ENCODE data around the gene DDIT3. TPM values are rescaled to one million over a fixed set of nuclear protein-coding genes. Genes with fewer than 3 reads are reported as not detected.
A peak's percentile ranks its signal among the peaks of the same experiment; 100 is the strongest.

Gene DDIT3
- total RNA-seq, 1 donor from 2014 or later = 15.0 TPM

- no peaks in the 10 kb centered on the region for H3K36me3 Mint-ChIP-seq (ENCODE audit: low read depth)
- TF ChIP-seq, protein P1, sequence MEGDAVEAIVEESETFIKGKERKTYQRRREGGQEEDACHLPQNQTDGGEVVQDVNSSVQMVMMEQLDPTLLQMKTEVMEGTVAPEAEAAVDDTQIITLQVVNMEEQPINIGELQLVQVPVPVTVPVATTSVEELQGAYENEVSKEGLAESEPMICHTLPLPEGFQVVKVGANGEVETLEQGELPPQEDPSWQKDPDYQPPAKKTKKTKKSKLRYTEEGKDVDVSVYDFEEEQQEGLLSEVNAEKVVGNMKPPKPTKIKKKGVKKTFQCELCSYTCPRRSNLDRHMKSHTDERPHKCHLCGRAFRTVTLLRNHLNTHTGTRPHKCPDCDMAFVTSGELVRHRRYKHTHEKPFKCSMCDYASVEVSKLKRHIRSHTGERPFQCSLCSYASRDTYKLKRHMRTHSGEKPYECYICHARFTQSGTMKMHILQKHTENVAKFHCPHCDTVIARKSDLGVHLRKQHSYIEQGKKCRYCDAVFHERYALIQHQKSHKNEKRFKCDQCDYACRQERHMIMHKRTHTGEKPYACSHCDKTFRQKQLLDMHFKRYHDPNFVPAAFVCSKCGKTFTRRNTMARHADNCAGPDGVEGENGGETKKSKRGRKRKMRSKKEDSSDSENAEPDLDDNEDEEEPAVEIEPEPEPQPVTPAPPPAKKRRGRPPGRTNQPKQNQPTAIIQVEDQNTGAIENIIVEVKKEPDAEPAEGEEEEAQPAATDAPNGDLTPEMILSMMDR (conservative IDR thresholded peaks at IDR 0.05) = no peak
- H3K4me3 Mint-ChIP-seq = peak overlapping the region; percentile 99
- H3K9me3 Mint-ChIP-seq = no peaks in the 10 kb centered on the region
- H3K27ac Mint-ChIP-seq (ENCODE audit: unreplicated experiment) = peak overlapping the region; percentile 99
- H3K4me1 Mint-ChIP-seq = peaks cover 33% of the 10 kb centered on the region
- DNase-seq (ENCODE audit: low read depth, low spot score) = no peak
- H3K27me3 Mint-ChIP-seq (ENCODE audit: low read depth) = peaks cover 38% of the 10 kb centered on the region
Measured at GRCh38 chr12:57545809-57546437, 25.6 kb upstream of the DDIT3 start.

GRCh38 chr12:57543581-57543980, 23.3 kb upstream of the DDIT3 start:
- peak overlapping the region; percentile 42 for H3K4me3 Mint-ChIP-seq
- peaks cover 33% of the 10 kb centered on the region for H3K4me1 Mint-ChIP-seq
- no peaks in the 10 kb centered on the region for H3K9me3 Mint-ChIP-seq
- TF ChIP-seq, protein P1 (conservative IDR thresholded peaks at IDR 0.05) = no peak
- H3K36me3 Mint-ChIP-seq (ENCODE audit: low read depth) = peaks cover 4% of the 10 kb centered on the region
- no peak overlapping the region for H3K27ac Mint-ChIP-seq (ENCODE audit: unreplicated experiment)
- DNase-seq (ENCODE audit: low read depth, low spot score) = no peak
- H3K27me3 Mint-ChIP-seq (ENCODE audit: low read depth) = peaks cover 15% of the 10 kb centered on the region

DNA sequence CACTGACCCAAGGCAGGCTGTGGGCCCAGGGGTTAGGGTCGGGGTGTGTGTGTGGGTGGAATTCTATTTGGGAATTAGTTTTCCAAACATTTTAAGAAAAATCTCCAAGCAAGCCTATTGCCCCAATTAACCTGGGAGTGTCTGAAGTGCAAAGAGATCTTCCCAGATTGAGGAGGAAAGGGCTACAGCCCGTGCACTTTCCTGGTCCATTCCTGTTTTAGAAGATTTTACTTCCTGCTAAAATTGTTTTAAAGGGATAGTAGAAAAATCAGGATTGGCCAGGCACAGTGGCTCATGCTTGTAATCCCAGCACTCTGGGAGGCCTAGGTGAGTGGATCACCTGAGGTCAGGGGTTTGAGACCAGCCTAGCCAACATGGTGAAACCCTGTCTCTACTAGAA, 21.4 kb upstream of the DDIT3 start:
- Mint-ChIP-seq H3K27me3 (ENCODE audit: low read depth) (no peaks in the 10 kb centered on the region), H3K27ac (ENCODE audit: unreplicated experiment) (no peak overlapping the region), H3K9me3 (no peaks in the 10 kb centered on the region), H3K4me3 (no peak overlapping the region), H3K36me3 (ENCODE audit: low read depth) (peaks cover 4% of the 10 kb centered on the region), H3K4me1 (peaks cover 28% of the 10 kb centered on the region)
- TF ChIP-seq, protein P1 (conservative IDR thresholded peaks at IDR 0.05) = no peak
- DNase-seq (ENCODE audit: low read depth, low spot score) = no peak

GRCh38 chr12:57541001-57541400, 20.7 kb upstream of the DDIT3 start:
- TF ChIP-seq, protein P1 (conservative IDR thresholded peaks at IDR 0.05) = no peak
- no peak for DNase-seq (ENCODE audit: low read depth, low spot score)
- Mint-ChIP-seq H3K27me3 (ENCODE audit: low read depth) (no peaks in the 10 kb centered on the region), H3K36me3 (ENCODE audit: low read depth) (peaks cover 4% of the 10 kb centered on the region), H3K4me1 (peaks cover 24% of the 10 kb centered on the region), H3K27ac (ENCODE audit: unreplicated experiment) (no peak overlapping the region), H3K4me3 (no peak overlapping the region), H3K9me3 (no peaks in the 10 kb centered on the region)

DNA sequence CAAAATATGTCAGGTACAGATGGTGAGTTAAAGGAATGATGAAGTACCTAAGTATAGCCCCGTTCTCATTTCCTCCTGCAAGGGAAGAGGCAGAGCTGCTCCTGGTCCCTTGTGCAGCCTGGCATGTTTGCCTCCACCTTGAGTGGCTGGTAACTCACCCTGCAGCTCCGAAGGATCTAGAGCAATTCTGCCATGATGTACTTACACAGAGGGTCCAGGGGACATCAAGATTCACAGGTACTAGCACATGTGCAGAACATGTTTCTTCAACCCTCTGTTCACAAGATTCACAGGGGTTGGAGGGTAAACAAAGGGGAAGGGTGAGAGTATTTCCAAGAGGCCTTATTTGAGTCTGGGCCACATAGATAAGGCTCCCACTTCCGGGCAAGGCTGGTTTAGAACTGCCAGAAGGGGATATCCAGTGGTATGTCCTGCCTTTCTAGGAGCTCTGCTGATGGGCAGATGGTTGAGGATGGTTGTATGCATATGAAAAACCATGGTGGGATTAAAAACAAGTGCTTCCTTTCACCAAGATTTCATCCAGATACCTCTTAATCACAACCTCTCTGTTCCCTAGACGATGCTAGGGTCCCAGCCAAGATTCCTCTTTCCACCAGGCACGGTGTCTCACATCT, 18.9 kb upstream of the DDIT3 start:
- no peak overlapping the region for H3K4me3 Mint-ChIP-seq
- H3K9me3 Mint-ChIP-seq = no peaks in the 10 kb centered on the region
- TF ChIP-seq, protein P1 (conservative IDR thresholded peaks at IDR 0.05) = no peak
- no peaks in the 10 kb centered on the region for H3K27me3 Mint-ChIP-seq (ENCODE audit: low read depth)
- H3K36me3 Mint-ChIP-seq (ENCODE audit: low read depth) = peaks cover 13% of the 10 kb centered on the region
- H3K4me1 Mint-ChIP-seq = peaks cover 11% of the 10 kb centered on the region
- H3K27ac Mint-ChIP-seq (ENCODE audit: unreplicated experiment) = peak overlapping the region; percentile 38
- no peak for DNase-seq (ENCODE audit: low read depth, low spot score)
